ENCODE measurements around the gene SUN1.

DNA sequence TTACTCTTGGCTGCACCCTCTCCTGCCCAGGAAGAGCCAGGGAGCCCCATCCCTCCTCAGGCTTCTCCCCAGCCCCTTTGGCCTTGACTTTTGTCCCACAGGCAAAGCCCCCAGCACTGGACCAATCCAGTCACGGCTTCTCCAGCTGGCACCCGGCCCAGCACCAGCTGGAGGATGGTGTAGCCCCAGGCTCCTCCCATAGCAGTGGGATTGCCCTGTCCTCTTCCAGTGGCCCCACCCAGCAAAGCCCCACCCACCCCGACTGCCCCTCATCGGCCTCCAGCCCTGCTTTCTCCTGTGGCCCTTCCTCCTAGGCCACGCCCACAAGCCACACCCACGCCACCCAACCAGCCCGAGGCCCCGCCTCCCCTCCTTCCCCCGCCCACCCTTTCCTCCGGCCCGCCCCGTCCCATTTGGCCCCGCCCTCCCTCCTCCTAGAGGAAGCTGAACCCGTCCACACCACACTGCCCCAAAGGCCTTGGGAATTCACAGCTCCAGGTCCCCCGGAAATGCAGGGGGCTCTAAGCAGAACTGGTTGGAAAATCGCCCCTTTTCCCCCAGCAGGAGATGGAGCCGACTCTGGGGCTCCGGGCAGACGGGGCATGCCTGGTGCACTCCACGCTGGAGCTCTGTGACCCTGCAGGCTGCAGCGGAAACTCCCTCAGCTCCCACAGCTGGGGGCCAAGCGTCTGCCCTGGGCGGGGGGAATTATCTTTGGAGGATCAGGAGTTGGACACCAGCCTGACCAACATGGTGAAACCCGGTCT is 69.3 kb downstream of the SUN1 start:
- TF ChIP-seq GATA2 (IDR thresholded peaks at IDR 0.05; ENCODE audit: low read depth, low read length) (peak; percentile 82), GATA3 (IDR thresholded peaks at IDR 0.05; ENCODE audit: low read depth, low read length) (no peak)

Measured in SH-SY5Y (cell line).